ENCODE results near the gene PLXNB3.

The PLXNB3 gene

DNA sequence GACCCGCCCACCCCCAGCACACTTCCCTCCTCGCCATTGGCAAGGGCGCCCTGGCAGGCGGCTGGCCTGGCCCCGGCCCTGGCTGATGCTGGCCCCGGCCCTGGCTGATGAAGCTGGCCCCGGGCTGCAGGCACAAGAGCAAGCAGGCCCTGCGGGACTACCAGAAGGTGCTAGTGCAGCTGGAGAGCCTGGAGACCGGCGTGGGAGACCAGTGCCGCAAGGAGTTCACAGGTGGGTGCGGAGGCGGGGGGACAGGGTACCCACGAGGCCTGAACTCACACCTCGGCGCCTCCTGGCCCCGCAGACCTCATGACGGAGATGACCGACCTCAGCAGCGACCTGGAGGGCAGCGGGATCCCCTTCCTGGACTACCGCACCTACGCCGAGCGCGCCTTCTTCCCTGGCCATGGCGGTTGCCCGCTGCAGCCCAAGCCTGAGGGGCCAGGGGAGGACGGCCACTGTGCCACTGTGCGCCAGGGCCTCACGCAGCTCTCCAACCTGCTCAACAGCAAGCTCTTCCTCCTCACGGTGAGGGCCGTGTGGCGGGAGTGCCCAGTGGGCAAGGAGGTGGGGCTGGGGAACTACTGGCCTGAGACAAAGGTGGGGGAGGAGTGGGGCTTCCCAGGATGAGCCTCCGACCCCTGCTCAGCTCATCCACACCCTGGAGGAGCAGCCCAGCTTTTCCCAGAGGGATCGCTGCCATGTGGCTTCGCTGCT lies 10.7 kb downstream of the PLXNB3 start:
- FAIRE-seq, result no peak

GRCh38 chrX:153775293-153776119 lies 11.5 kb downstream of the PLXNB3 start:
- no peak for FAIRE-seq

DNA sequence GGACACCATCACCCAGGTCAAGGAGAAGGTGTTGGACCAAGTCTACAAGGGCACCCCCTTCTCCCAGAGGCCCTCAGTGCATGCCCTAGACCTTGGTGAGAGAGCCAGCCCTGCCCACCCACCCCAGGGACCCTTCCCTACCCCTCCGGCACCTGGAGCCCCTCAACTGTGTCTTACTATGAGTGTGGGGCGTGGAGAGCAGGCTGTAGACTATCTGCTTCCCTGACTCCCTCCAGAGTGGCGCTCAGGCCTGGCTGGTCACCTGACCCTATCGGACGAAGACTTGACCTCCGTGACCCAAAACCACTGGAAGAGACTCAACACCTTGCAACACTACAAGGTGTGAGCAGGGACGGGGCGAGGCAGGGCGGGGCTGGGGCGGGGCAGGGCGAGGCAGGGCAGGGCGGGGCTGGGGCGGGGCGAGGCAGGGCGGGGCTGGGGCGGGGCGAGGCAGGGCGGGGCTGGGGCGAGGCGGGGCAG lies 12.1 kb downstream of the PLXNB3 start:
- FAIRE-seq, result no peak

DNA sequence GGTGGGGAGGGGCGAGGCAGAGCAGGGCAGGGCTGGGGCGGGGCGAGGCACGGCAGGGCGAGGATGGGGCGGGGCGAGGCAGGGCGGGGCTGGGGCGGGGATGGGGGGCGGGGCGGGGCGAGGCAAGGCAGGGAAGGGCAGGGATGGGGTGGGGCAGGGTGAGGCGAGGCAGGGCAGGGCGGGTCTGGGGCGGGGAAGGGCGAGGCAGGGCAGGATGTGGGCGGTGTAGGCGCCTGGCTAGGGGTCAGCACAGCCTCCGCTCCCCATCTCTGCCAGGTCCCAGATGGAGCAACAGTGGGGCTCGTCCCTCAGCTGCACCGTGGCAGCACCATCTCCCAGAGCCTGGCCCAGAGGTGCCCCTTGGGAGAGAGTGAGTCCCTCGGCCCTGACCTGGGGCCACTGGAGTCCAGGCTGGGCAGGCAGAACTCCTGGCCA lies 12.6 kb downstream of the PLXNB3 start:
- FAIRE-seq, result no peak

- no peak for FAIRE-seq
Measured at GRCh38 chrX:153777261-153778090, 13.4 kb downstream of the PLXNB3 start.

- FAIRE-seq, result no peak
Measured at GRCh38 chrX:153778181-153778580, 14.1 kb downstream of the PLXNB3 start.

DNA sequence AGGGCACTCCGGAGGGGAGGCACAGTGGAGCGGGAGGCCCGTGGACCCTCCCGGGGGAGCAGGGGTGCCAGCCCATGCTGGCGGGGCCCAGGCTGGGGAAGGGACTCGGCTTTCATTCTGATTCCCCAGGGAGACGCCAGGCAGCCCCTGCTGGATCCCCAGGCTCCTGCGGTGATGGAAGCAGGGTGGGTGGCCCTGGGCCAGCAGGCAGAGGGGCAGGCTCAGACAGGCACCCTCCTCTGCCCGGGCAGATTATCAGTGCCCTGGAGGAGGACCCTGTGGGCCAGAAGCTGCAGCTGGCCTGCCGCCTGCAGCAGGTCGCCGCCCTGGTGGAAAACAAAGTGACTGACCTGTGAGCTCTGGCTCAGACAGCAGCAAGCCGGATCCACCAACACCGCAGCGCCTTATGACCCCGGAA lies 14.6 kb downstream of the PLXNB3 start:
- FAIRE-seq, result no peak

DNA sequence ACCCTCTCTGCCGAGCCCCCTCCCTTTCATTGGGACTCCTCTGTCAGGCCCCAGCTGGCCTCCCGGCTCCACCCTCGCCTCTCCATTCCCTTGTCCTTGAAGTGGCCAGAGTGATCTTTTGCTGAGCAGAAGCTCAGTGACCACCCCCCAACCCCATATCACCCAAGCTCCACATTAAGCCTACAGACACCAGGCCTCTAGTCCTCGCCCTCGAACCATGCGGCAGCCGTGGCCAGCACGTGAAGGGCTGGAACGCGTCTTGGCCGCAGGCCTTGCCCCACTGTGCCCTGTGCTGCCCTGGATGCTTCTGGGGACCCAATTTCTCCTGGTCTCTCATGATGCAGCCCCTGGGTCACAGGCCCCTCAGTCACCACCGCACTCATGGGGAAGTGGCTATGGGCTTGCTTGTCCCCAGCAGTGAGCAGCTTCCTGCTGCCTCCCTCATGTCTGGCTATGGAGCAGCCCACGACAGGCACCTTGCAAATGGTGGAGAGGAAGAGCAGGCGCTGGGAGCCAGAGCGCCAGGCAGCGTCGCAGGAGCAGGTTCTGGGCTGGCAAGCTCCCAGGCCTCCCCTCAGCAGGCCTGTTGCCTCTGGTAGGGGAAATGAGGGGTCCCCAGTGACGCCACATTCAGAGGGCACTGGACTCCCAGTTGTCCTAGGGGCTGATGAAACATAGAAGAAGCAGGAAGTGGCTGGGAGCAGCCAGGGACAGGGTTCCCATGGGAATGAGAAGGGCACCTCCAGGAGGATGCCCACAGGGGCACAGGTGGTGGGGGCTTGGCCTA lies 16.0 kb downstream of the PLXNB3 start:
- no peak for FAIRE-seq

- no peak for FAIRE-seq
Measured at GRCh38 chrX:153780678-153781427, 16.8 kb downstream of the PLXNB3 start, which contains the start of gene SRPK3. TSS of gene SRPK3 (plus strand) at chrX:153781041. CDS start at chrX:153781087, 46 bp downstream.

- FAIRE-seq, result no peak
Measured at GRCh38 chrX:153781428-153782047, 17.5 kb downstream of the PLXNB3 start.

DNA sequence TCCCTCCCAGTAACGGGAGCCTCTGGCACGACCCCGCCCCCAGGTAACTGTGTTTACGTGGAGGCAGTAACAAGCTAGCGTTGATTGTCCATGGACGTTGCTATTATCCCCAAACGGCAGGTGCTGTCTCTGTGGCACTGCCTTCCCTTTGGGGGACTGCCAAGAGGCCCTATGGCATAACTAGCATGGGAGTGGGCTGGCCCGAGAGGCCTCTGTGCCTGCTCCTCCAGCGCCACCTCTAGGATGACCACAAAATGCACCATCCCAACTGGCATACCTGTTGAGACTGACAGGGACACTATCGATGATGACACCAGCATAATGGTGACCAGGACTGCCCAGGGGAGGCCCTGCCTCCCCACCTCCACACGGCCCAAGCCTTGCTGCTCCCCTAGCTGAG lies 18.3 kb downstream of the PLXNB3 start:
- FAIRE-seq, result no peak

- FAIRE-seq, result no peak
Measured at GRCh38 chrX:153782871-153783270, 18.8 kb downstream of the PLXNB3 start.

- FAIRE-seq, result no peak
Measured at GRCh38 chrX:153783378-153784013, 19.4 kb downstream of the PLXNB3 start.

- no peak for FAIRE-seq
Measured at GRCh38 chrX:153784325-153784967, 20.4 kb downstream of the PLXNB3 start.

GRCh38 chrX:153786669-153787068 lies 22.6 kb downstream of the PLXNB3 start:
- no peak for FAIRE-seq

- no peak for FAIRE-seq
Measured at GRCh38 chrX:153789654-153790053, 25.6 kb downstream of the PLXNB3 start.

DNA sequence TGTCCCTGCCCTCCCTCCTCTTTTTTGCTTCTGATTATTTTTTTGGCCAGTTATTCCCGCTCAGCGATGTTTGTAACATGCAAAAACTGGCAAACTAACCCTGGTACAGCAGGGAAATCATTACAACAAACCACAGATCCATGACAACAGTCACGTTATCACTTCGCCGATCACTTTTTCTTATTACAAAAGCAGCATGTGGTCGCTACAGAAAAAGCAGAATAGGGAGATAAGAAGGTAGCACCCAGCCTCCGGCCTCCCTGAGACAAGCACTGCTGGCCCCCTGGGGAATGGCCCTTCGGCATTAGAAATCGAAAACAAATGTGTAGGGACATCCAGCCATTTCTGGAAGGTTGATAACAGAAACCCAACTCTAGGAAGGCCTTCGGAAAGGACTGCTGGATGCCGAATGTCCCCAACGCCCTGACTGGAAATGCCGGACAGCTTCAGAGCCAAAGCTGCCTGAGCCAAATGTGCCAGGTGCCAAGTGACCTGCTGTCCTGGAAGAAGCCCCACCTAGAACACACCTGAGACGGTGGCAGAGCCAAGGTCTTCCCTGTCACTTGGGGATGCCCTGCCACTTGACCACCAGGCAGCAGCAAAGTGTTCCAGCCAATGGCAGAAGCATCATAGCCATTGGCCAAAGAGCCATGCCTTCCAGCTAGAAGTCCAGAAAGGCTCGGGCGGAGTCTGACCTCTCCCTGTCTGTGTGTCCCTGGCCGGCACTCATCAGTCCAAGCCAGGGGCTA lies 27.2 kb downstream of the PLXNB3 start:
- FAIRE-seq, result no peak

DNA sequence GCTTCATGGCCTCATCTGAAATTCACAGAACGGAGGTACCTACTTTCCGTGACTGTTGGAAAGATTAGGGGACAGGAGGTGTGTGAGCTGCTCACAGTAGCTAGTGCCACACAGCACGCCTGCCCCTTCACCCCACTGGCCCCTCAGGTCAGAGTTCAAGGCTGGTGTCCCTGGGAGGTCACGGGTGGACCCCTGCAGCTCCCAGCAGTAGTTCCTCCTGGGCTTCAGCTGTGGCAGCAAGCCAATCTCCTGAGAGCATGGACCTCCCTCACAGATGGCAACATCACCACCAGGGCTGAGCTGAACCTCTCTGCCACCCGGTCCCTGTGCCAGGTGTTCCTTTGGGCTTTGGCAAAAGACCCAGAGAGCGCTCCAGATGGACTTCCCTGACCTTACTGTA lies 28.3 kb downstream of the PLXNB3 start:
- FAIRE-seq, result no peak

DNA sequence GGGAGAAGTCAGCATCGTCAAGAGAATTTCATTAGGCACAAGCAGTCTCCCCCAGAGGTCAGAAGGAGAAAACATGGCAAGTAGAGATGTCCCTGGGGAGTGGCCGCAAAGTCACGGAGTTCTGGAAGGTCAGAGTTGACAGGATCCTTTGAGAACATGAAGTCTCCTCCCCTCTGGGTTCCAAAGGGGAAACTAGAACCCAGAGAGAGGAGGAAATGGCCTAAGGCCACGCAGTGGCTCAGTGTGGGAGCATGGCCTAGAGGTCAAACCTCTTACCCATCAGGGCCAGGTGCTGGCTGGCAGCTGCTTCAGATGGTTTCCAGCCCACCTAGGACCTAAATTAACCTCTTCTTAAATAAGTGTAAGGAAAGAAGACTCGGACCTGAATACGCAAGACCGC lies 29.2 kb downstream of the PLXNB3 start:
- no peak for FAIRE-seq

Data from G401.6 (cell line).